K562 (cell line): ENCODE measurements around the gene MYO1E.

Experiments
- FOS ChIP-seq: IDR thresholded peaks from 3 replicates; pipeline ENCODE4 v1.6.1; 2011; ENCODE audit not compliant: insufficient read length; ENCODE audit errors: extremely low read depth
- JUND ChIP-seq, 2 experiments: IDR thresholded peaks; 2 replicates in 1 of 2; 3 replicates in 1 of 2; pipeline ENCODE4 v1.6.1; 2011; ENCODE audit warnings: borderline replicate concordance in 2 of 2, low read depth in 2 of 2, low read length in 2 of 2, improper control_type of control experiment in 1 of 2, missing biosample characterization in 1 of 2, missing genetic modification characterization in 1 of 2, missing genetic modification reagents in 1 of 2
- SETDB1 ChIP-seq: IDR thresholded peaks from one replicate; pipeline ENCODE4 v1.6.1; 2012; ENCODE audit warnings: low read length, control low read depth, inconsistent platforms
- ZKSCAN8 ChIP-seq: fragments of 200-800 bp; sonication (Bioruptor generic); IDR thresholded peaks from 2 replicates; pipeline ENCODE4 v1.6.1; 2016; ENCODE audit warnings: missing genetic modification characterization, missing compliant biosample characterization
- TF ChIP-seq, protein P1 (sequence below), 3 experiments: IDR thresholded peaks in 2 of 3; conservative IDR thresholded peaks in 1 of 3; 2 replicates each; pipeline ENCODE4 v1.5.1; 2011 to 2012; ENCODE audit warnings: low read length in 3 of 3, mild to moderate bottlenecking in 3 of 3, control low read depth in 2 of 3, improper control_type of control experiment in 1 of 3, inconsistent platforms in 1 of 3, low read depth in 1 of 3, mixed read lengths in 1 of 3, moderate library complexity in 1 of 3; ENCODE audit not compliant: insufficient read depth in 2 of 3
- TF ChIP-seq, protein P2 (sequence below), 3 experiments: fragments of 200-800 bp in 1 of 3; sonication (Bioruptor generic) in 1 of 3; sonication (generic) in 1 of 3; formaldehyde crosslinking in 1 of 3; IDR thresholded peaks; 2 replicates each; pipeline versions ENCODE4 v1.6.1 to v1.8.0; 2016 to 2022; ENCODE audit warnings: mild to moderate bottlenecking in 2 of 3, missing compliant biosample characterization in 2 of 3, missing genetic modification characterization in 2 of 3, missing genetic modification reagents in 1 of 3

DNA sequence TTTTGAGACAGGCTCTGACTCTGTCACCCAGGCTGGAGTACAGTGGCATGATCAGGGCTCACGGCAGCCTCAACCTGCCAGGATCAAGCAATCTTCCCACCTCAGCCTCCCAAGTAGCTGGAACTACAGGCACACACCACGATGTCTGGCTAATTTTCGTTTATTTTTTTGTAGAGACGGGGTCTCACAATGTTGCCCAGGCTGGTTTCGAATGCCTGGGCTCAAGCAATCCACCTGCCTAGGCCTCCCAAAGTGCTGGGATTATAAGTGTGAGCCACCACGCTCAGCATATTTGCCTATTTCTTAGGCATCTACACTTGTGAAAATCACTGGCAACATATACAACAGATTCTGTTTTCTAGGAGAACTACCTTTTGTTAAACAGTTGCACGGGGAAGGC is 16.9 kb downstream of the MYO1E start:
- TF ChIP-seq, protein P1, sequence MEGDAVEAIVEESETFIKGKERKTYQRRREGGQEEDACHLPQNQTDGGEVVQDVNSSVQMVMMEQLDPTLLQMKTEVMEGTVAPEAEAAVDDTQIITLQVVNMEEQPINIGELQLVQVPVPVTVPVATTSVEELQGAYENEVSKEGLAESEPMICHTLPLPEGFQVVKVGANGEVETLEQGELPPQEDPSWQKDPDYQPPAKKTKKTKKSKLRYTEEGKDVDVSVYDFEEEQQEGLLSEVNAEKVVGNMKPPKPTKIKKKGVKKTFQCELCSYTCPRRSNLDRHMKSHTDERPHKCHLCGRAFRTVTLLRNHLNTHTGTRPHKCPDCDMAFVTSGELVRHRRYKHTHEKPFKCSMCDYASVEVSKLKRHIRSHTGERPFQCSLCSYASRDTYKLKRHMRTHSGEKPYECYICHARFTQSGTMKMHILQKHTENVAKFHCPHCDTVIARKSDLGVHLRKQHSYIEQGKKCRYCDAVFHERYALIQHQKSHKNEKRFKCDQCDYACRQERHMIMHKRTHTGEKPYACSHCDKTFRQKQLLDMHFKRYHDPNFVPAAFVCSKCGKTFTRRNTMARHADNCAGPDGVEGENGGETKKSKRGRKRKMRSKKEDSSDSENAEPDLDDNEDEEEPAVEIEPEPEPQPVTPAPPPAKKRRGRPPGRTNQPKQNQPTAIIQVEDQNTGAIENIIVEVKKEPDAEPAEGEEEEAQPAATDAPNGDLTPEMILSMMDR (IDR thresholded peaks at IDR 0.05 in 2 of 3, conservative IDR thresholded peaks at IDR 0.05 in 1 of 3; ENCODE audit: insufficient read depth in 2 of 3, low read depth in 1 of 3, low read length in 3 of 3): no peak
- TF ChIP-seq SETDB1: no peak
- TF ChIP-seq JUND (IDR thresholded peaks at IDR 0.05; ENCODE audit: borderline replicate concordance, low read depth, low read length): no peak
- TF ChIP-seq JUND (tag; IDR thresholded peaks at IDR 0.05; ENCODE audit: borderline replicate concordance, low read depth, low read length): no peak
- no peak for TF ChIP-seq FOS
- no peak for TF ChIP-seq ZKSCAN8 (CRISPR knock-in tag)
- TF ChIP-seq, protein P2, sequence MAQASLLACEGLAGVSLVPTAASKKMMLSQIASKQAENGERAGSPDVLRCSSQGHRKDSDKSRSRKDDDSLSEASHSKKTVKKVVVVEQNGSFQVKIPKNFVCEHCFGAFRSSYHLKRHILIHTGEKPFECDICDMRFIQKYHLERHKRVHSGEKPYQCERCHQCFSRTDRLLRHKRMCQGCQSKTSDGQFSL (CRISPR knock-in tag; IDR thresholded peaks at IDR 0.05): no peak
- TF ChIP-seq, protein P2 (tag; IDR thresholded peaks at IDR 0.05): no peak
